Non-pigmented ciliary epithelial cell (primary cell): Measurements from ENCODE around the gene TYSND1.
"Not testable (repeated sequence)": the region's sequence is repeated elsewhere in the genome, so short reads cannot be mapped to it uniquely, and the experiment has no call there.

Source experiments
- DNase-seq: peaks from one replicate; pipeline ENCODE4 v3.0.0-alpha.2; 2010; ENCODE audit warnings: low read depth

Gene TYSND1

GRCh38 chr10:70132098-70133029, 14.1 kb downstream of the TYSND1 start, which contains the start of gene AIFM2:
Gene AIFM2, minus strand, starts transcription at chr10:70132825. Its CDS starts 8,741 bp downstream, at chr10:70124084.
- DNase-seq, result no peak

- DNase-seq, result no peak
These were observed 15.0 kb downstream of the TYSND1 start for GRCh38 chr10:70131560-70131937.

- no peak for DNase-seq
These were observed 15.5 kb downstream of the TYSND1 start for GRCh38 chr10:70130878-70131559.

GRCh38 chr10:70126700-70127395, 19.7 kb downstream of the TYSND1 start:
- DNase-seq, result no peak

- no peak for DNase-seq
These were observed 20.5 kb downstream of the TYSND1 start for GRCh38 chr10:70125918-70126552.

- no peak for DNase-seq
These were observed 21.6 kb downstream of the TYSND1 start for GRCh38 chr10:70124918-70125317.

GRCh38 chr10:70124415-70124814, 22.1 kb downstream of the TYSND1 start:
- DNase-seq, result no peak

- no peak for DNase-seq
These were observed 22.7 kb downstream of the TYSND1 start for GRCh38 chr10:70123817-70124216.

GRCh38 chr10:70123166-70123565, 23.3 kb downstream of the TYSND1 start:
- DNase-seq, result not testable (repeated sequence)

GRCh38 chr10:70122742-70123141, 23.8 kb downstream of the TYSND1 start:
- DNase-seq, result no peak

- no peak for DNase-seq
These were observed 25.1 kb downstream of the TYSND1 start for GRCh38 chr10:70121281-70121949.

GRCh38 chr10:70120417-70120816, 26.1 kb downstream of the TYSND1 start:
- no peak for DNase-seq

GRCh38 chr10:70119623-70120022, 26.9 kb downstream of the TYSND1 start:
- DNase-seq, result no peak

- no peak for DNase-seq
These were observed 27.3 kb downstream of the TYSND1 start for GRCh38 chr10:70119197-70119596.

- no peak for DNase-seq
These were observed 28.3 kb downstream of the TYSND1 start for GRCh38 chr10:70118196-70118595.

- no peak for DNase-seq
These were observed 28.9 kb downstream of the TYSND1 start for GRCh38 chr10:70117646-70118045.

GRCh38 chr10:70115948-70116682, 30.4 kb downstream of the TYSND1 start:
- no peak for DNase-seq

- no peak for DNase-seq
These were observed 31.6 kb downstream of the TYSND1 start for GRCh38 chr10:70114902-70115301.

GRCh38 chr10:70112071-70112470, 34.4 kb downstream of the TYSND1 start:
- no peak for DNase-seq

- no peak for DNase-seq
These were observed 35.0 kb downstream of the TYSND1 start for GRCh38 chr10:70111496-70111895.
